KMS-11 (cell line): Measurements from ENCODE around the gene RIPOR3.
"Not testable (repeated sequence)": the region's sequence is repeated elsewhere in the genome, so short reads cannot be mapped to it uniquely, and the experiment has no call there.

Experiments
- H2AFZ ChIP-seq: fragments of 200-600 bp; sonication (generic); 2 replicates; pipeline ENCODE4 v1.6.1; 2016; ENCODE audit warnings: antibody characterized with exemption, mixed run types, low read depth
- H3K27ac ChIP-seq: fragments of 200-600 bp; sonication (generic); 2 replicates; pipeline ENCODE4 v1.6.1; 2016; ENCODE audit warnings: mild to moderate bottlenecking, mixed run types
- H3K27me3 ChIP-seq: fragments of 200-600 bp; sonication (generic); 2 replicates; pipeline ENCODE4 v1.6.1; 2017; ENCODE audit warnings: mild to moderate bottlenecking, low read depth, mixed run types, moderate library complexity; ENCODE audit not compliant: insufficient read depth
- H3K36me3 ChIP-seq: fragments of 200-600 bp; sonication (generic); 2 replicates; pipeline ENCODE4 v1.6.1; 2017; ENCODE audit warnings: mild to moderate bottlenecking, mixed run types; ENCODE audit not compliant: insufficient read depth
- H3K4me1 ChIP-seq: fragments of 200-600 bp; sonication (generic); 2 replicates; pipeline ENCODE4 v1.6.1; 2016; ENCODE audit warnings: mild to moderate bottlenecking, low read depth, mixed run types; ENCODE audit not compliant: poor library complexity, severe bottlenecking
- H3K4me2 ChIP-seq: fragments of 200-600 bp; sonication (generic); 2 replicates; pipeline ENCODE4 v1.7.0; 2016; ENCODE audit warnings: mild to moderate bottlenecking, mixed run types
- H3K4me3 ChIP-seq: fragments of 200-600 bp; sonication (generic); IDR thresholded peaks from 2 replicates; pipeline ENCODE4 v1.6.1; 2017; ENCODE audit warnings: low read depth, low read length, mixed read lengths; ENCODE audit not compliant: insufficient read depth
- H3K79me2 ChIP-seq: fragments of 200-600 bp; sonication (generic); 2 replicates; pipeline ENCODE4 v1.6.1; 2016; ENCODE audit warnings: low read depth, mixed run types; ENCODE audit not compliant: insufficient read depth
- H3K9ac ChIP-seq: fragments of 200-600 bp; sonication (generic); 2 replicates; pipeline ENCODE4 v1.6.1; 2016; ENCODE audit warnings: mild to moderate bottlenecking, mixed run types
- H4K20me1 ChIP-seq: fragments of 200-600 bp; sonication (generic); 2 replicates; pipeline ENCODE4 v1.6.1; 2016; ENCODE audit warnings: mild to moderate bottlenecking, mixed run types; ENCODE audit not compliant: insufficient read depth
- TF ChIP-seq, protein P1 (sequence below): fragments of 200-600 bp; sonication (generic); conservative IDR thresholded peaks from 2 replicates; pipeline ENCODE4 v1.6.1; 2017; ENCODE audit warnings: low read depth, mild to moderate bottlenecking, antibody characterized with exemption, low read length, moderate library complexity, mixed read lengths

Gene RIPOR3

GRCh38 chr20:50673466-50674137 lies 17.7 kb downstream of the RIPOR3 start:
- no peak overlapping the region for H3K9ac ChIP-seq
- H3K27me3 ChIP-seq, result no peaks in the 10 kb centered on the region
- H3K4me1 ChIP-seq, result no peaks in the 10 kb centered on the region
- no peaks in the 10 kb centered on the region for H4K20me1 ChIP-seq
- H3K79me2 ChIP-seq, result no peaks in the 10 kb centered on the region
- H3K4me2 ChIP-seq, result no peak overlapping the region
- TF ChIP-seq, protein P1, sequence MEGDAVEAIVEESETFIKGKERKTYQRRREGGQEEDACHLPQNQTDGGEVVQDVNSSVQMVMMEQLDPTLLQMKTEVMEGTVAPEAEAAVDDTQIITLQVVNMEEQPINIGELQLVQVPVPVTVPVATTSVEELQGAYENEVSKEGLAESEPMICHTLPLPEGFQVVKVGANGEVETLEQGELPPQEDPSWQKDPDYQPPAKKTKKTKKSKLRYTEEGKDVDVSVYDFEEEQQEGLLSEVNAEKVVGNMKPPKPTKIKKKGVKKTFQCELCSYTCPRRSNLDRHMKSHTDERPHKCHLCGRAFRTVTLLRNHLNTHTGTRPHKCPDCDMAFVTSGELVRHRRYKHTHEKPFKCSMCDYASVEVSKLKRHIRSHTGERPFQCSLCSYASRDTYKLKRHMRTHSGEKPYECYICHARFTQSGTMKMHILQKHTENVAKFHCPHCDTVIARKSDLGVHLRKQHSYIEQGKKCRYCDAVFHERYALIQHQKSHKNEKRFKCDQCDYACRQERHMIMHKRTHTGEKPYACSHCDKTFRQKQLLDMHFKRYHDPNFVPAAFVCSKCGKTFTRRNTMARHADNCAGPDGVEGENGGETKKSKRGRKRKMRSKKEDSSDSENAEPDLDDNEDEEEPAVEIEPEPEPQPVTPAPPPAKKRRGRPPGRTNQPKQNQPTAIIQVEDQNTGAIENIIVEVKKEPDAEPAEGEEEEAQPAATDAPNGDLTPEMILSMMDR, result no peak
- H3K36me3 ChIP-seq, result no peaks in the 10 kb centered on the region
- no peak overlapping the region for H2AFZ ChIP-seq
- no peak overlapping the region for H3K4me3 ChIP-seq
- no peak overlapping the region for H3K27ac ChIP-seq

GRCh38 chr20:50673146-50673465 lies 18.2 kb downstream of the RIPOR3 start:
- H3K27me3 ChIP-seq, result no peaks in the 10 kb centered on the region
- H4K20me1 ChIP-seq, result no peaks in the 10 kb centered on the region
- no peaks in the 10 kb centered on the region for H3K79me2 ChIP-seq
- H2AFZ ChIP-seq, result no peak overlapping the region
- TF ChIP-seq, protein P1, result no peak
- H3K9ac ChIP-seq, result no peak overlapping the region
- no peaks in the 10 kb centered on the region for H3K4me1 ChIP-seq
- H3K36me3 ChIP-seq, result no peaks in the 10 kb centered on the region
- no peak overlapping the region for H3K27ac ChIP-seq
- no peak overlapping the region for H3K4me3 ChIP-seq
- no peak overlapping the region for H3K4me2 ChIP-seq

- TF ChIP-seq, protein P1, result no peak
- Histone ChIP-seq H3K27me3 (no peaks in the 10 kb centered on the region), H3K9ac (no peak overlapping the region), H2AFZ (no peak overlapping the region), H3K4me2 (no peak overlapping the region), H4K20me1 (no peaks in the 10 kb centered on the region), H3K79me2 (no peaks in the 10 kb centered on the region), H3K36me3 (no peaks in the 10 kb centered on the region), H3K4me3 (no peak overlapping the region), H3K4me1 (no peaks in the 10 kb centered on the region), H3K27ac (no peak overlapping the region)
Observed at GRCh38 chr20:50672400-50673145, 18.8 kb downstream of the RIPOR3 start.

DNA sequence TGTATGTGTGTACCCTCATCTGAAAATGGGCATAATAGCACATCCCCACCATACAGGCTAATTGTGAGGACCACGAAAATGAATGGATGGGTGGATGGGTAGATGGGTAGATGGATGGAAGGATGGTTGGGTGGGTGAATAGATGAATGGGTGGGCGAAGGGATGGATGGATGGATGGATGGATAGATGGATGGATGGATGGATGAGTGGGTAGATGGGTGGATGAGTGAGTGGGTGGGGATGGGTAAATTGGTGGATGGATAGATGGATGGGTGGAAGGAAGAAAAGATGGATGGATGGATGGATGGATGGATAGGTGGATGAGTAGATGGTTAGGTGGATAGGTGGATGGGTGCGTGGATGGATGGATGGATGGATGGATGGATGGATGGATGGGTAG lies 19.7 kb downstream of the RIPOR3 start:
- Histone ChIP-seq H3K4me2 (no peak overlapping the region), H3K79me2 (no peaks in the 10 kb centered on the region), H3K27me3 (no peaks in the 10 kb centered on the region), H2AFZ (no peak overlapping the region), H4K20me1 (no peaks in the 10 kb centered on the region), H3K4me3 (no peak overlapping the region), H3K36me3 (no peaks in the 10 kb centered on the region), H3K27ac (no peak overlapping the region), H3K4me1 (no peaks in the 10 kb centered on the region), H3K9ac (no peak overlapping the region)
- TF ChIP-seq, protein P1, result no peak

- not testable (repeated sequence) for H3K4me1 ChIP-seq, H3K36me3 ChIP-seq, H3K4me2 ChIP-seq, H3K4me3 ChIP-seq, H4K20me1 ChIP-seq, H3K79me2 ChIP-seq, H3K27me3 ChIP-seq, H3K9ac ChIP-seq, H2AFZ ChIP-seq, H3K27ac ChIP-seq
Observed at GRCh38 chr20:50671010-50671409, 20.3 kb downstream of the RIPOR3 start.
